Measurements from ENCODE around the gene LDLRAD2. TPM values are rescaled to one million over a fixed set of nuclear protein-coding genes. Genes with fewer than 3 reads are reported as not detected.
A peak's percentile ranks its signal among the peaks of the same experiment; 100 is the strongest.

LDLRAD2 gene
- total RNA-seq, 6 experiments from 2014 or later: not detected

DNA sequence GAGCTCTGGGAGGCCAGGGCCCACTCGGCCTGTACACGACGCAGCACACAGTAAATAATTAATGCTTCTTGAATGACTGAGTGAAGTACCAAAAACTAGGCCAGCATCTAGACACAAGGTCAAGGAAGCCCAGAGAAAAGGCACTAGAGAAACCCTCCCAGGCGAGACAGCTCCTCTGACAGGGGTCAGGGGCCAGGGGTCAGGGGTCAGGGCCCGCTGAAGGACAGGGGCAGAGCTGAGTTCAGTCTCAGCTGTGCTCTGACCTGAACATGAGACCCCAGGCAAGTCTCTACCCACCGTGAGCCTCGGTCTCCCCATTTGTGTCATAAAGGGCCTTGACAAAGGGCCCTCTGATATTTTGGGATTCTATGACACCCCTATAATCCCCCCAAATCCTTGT, 56.4 kb downstream of the LDLRAD2 start:
- no peak overlapping the region for H3K4me3 ChIP-seq
- no peak overlapping the region for H3K27ac ChIP-seq
- no peak for TF ChIP-seq POLR2A (IDR thresholded peaks at IDR 0.05)
- no peaks in the 10 kb centered on the region for H3K27me3 ChIP-seq
- DNase-seq (no peak), ATAC-seq (no peak)
- 77% methylated on average over 6 of the region's 7 CpGs for WGBS (ENCODE audit: insufficient coverage, low coverage, low lambda C conversion rate, missing lambda C conversion rate)
- H3K4me1 ChIP-seq: no peaks in the 10 kb centered on the region
- H3K9me3 ChIP-seq: no peaks in the 10 kb centered on the region
- no peaks in the 10 kb centered on the region for H3K36me3 ChIP-seq
- intact Hi-C loops (cut with DNase I): no loop called here

DNA sequence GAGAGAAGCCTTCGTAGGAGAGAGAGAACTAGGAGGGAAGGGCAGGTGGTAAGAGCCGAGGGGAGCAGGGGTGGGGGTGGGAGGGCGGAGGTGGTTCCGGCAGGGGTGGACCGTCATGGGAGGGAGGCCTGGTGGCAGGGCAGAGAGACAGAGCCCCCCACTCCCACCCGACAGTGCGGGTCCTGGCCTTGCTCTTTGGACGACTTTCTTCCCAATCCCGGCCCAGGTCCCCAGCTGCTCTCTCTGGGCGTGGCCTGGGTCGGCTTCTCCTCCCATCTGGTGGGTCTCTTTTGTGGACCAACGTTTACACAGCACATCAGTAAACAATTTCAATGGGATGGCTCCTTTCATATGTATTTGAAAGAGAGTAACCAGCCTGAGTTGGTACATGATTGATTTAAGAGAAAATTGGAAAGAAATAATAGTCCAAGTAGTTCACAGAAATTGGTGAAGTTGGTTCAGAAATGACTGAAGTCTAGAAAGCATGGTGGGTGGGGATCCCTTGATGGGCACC, 56.9 kb downstream of the LDLRAD2 start:
- ATAC-seq (no peak), DNase-seq (no peak)
- Histone ChIP-seq H3K9me3 (no peaks in the 10 kb centered on the region), H3K36me3 (no peaks in the 10 kb centered on the region), H3K27ac (no peak overlapping the region), H3K4me1 (no peaks in the 10 kb centered on the region), H3K4me3 (no peak overlapping the region), H3K27me3 (no peaks in the 10 kb centered on the region)
- 82% methylated on average over 8 of the region's 12 CpGs for WGBS (ENCODE audit: insufficient coverage, low coverage, low lambda C conversion rate, missing lambda C conversion rate)
- intact Hi-C loops (cut with DNase I): no loop called here
- TF ChIP-seq POLR2A (IDR thresholded peaks at IDR 0.05): no peak
- TF ChIP-seq, protein P1, sequence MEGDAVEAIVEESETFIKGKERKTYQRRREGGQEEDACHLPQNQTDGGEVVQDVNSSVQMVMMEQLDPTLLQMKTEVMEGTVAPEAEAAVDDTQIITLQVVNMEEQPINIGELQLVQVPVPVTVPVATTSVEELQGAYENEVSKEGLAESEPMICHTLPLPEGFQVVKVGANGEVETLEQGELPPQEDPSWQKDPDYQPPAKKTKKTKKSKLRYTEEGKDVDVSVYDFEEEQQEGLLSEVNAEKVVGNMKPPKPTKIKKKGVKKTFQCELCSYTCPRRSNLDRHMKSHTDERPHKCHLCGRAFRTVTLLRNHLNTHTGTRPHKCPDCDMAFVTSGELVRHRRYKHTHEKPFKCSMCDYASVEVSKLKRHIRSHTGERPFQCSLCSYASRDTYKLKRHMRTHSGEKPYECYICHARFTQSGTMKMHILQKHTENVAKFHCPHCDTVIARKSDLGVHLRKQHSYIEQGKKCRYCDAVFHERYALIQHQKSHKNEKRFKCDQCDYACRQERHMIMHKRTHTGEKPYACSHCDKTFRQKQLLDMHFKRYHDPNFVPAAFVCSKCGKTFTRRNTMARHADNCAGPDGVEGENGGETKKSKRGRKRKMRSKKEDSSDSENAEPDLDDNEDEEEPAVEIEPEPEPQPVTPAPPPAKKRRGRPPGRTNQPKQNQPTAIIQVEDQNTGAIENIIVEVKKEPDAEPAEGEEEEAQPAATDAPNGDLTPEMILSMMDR (IDR thresholded peaks at IDR 0.05): no peak

DNA sequence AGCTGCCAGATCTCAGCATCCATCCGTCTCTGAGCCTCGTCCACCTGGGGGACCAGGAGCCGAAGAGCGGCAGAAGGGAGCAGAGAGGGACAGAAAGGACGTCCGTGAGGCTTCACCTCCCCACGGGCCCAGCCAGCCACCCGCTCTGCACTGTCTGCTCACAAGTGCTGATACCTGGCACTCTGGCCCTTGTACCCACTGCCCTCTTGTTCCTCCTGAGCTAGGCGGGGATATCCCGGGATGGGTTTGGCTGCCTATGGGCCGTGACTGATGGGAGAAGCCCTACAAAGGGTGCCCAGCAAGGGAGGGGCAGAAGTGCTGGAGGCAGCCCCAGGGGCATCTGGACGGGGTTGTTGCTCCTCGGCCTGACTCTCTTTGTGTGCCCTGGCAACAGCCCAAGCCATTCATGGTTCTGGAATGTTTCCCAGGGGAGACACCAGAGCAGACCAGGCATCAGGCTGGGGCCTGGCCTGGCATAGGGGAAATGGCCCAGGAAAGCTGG, 57.6 kb downstream of the LDLRAD2 start:
- H3K27me3 ChIP-seq: no peaks in the 10 kb centered on the region
- peak in 2 of 3 donors; percentile 51 to 63 for DNase-seq
- 56% methylated on average over 4 of the region's 13 CpGs for WGBS (ENCODE audit: insufficient coverage, low coverage, low lambda C conversion rate, missing lambda C conversion rate)
- no peaks in the 10 kb centered on the region for H3K9me3 ChIP-seq
- H3K36me3 ChIP-seq: no peaks in the 10 kb centered on the region
- intact Hi-C loops (cut with DNase I): no loop called here
- no peak for TF ChIP-seq POLR2A (IDR thresholded peaks at IDR 0.05)
- TF ChIP-seq, protein P1 (IDR thresholded peaks at IDR 0.05): no peak
- no peaks in the 10 kb centered on the region for H3K4me1 ChIP-seq
- ATAC-seq: peak; percentile 33 to 75 (median 62)
- no peak overlapping the region for H3K27ac ChIP-seq
- H3K4me3 ChIP-seq: no peak overlapping the region

DNA sequence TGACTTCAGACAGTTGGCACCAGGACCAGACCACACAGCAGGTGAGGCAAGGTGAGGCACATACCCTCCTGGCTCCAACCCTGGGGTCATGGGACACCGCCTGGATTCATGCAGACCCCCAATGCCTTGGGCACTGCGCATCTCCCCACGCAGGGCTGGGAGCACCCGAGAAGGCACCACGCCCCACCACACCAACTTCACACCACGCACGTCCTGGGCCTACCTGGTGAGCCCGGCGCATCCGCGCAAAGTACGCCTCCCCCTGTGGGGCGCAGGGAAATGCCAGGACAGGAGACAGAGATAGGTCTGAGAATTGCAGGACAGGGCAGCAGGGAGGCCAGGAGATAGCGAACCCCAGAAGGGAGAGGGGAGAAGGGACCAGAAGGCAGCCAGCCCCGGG, 58.5 kb downstream of the LDLRAD2 start:
- ATAC-seq (no peak), DNase-seq (no peak)
- Histone ChIP-seq H3K36me3 (no peaks in the 10 kb centered on the region), H3K27me3 (no peaks in the 10 kb centered on the region), H3K27ac (no peak overlapping the region), H3K4me3 (no peak overlapping the region), H3K9me3 (no peaks in the 10 kb centered on the region), H3K4me1 (no peaks in the 10 kb centered on the region)
- 100% methylated on average over 1 of the region's 15 CpGs for WGBS (ENCODE audit: insufficient coverage, low coverage, low lambda C conversion rate, missing lambda C conversion rate)
- TF ChIP-seq, protein P1 (IDR thresholded peaks at IDR 0.05): no peak
- no peak for TF ChIP-seq POLR2A (IDR thresholded peaks at IDR 0.05)
- intact Hi-C loops (cut with DNase I): no loop called here

DNA sequence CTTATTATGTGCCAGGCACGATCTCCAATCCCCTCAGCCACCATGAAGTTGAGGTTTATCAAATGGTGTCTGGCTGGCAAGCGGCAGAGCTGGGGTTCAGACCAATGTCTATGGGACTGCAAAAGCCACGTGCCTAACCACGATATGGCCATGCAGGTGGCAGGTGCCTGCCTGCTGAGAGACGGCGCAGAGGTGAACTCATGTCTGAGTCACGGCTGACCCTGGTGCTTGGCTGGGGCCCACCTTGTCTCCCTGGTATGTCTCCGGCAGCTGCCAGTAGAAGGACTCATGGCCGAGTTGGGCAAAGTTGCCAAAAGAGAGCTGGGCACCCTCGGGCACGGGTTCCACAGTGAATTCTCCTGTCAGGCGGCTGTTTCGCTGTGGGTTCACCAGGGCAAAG, 59.9 kb downstream of the LDLRAD2 start:
- Histone ChIP-seq H3K27ac (no peak overlapping the region), H3K27me3 (no peaks in the 10 kb centered on the region), H3K9me3 (no peaks in the 10 kb centered on the region), H3K4me3 (no peak overlapping the region), H3K36me3 (no peaks in the 10 kb centered on the region), H3K4me1 (no peaks in the 10 kb centered on the region)
- ATAC-seq (peak in 1 of 4 donors; percentile 33), DNase-seq (no peak)
- TF ChIP-seq, protein P1 (IDR thresholded peaks at IDR 0.05): no peak
- no peak for TF ChIP-seq POLR2A (IDR thresholded peaks at IDR 0.05)
- intact Hi-C loops (cut with DNase I): no loop called here
- 80% methylated on average over 1 of the region's 13 CpGs for WGBS (ENCODE audit: insufficient coverage, low coverage, low lambda C conversion rate, missing lambda C conversion rate)
